PC-3 (cell line): ENCODE data around the gene ZFP36L1.

Experiments used
- CTCF ChIP-seq: fragments of 300-600 bp; sonication (generic); conservative IDR thresholded peaks from 2 replicates; pipeline ENCODE4 v1.5.1; 2017; ENCODE audit warnings: antibody characterized with exemption, low read depth, mild to moderate bottlenecking, low read length
- EZH2phosphoT487 ChIP-seq: fragments of 300-600 bp; sonication (generic); IDR thresholded peaks from 2 replicates; pipeline ENCODE4 v1.6.1; 2018; ENCODE audit warnings: mild to moderate bottlenecking, antibody characterized with exemption, low read length, borderline replicate concordance

GRCh38 chr14:68748260-68748659 lies 44.6 kb downstream of the ZFP36L1 start:
- TF ChIP-seq CTCF (no peak), EZH2phosphoT487 (no peak)
